Tibial nerve (tissue), 4 donors: ENCODE measurements around the gene RNF13. TPM values are rescaled to one million over a fixed set of nuclear protein-coding genes. Genes with fewer than 3 reads are reported as not detected.
"Not testable (repeated sequence)": the region's sequence is repeated elsewhere in the genome, so short reads cannot be mapped to it uniquely, and the experiment has no call there.

Experiments used
- DNase-seq, 2 donors: peaks; one replicate each; pipeline ENCODE4 v3.0.0-alpha.2; 2019; ENCODE audit warnings: low spot score in 2 of 2
- H3K27ac ChIP-seq, 4 donors: fragments of 200-600 bp; sonication (generic) in 3 of 4; one replicate each; pipeline ENCODE4 v1.5.1; 2017 to 2019; ENCODE audit warnings: mild to moderate bottlenecking in 1 of 4
- H3K27me3 ChIP-seq, 2 donors: fragments of 200-600 bp; sonication (generic) in 1 of 2; one replicate each; pipeline versions ENCODE4 v1.5.1 to v1.6.0; 2017 to 2019
- H3K36me3 ChIP-seq, 3 donors: fragments of 200-600 bp; sonication (generic); one replicate each; pipeline ENCODE4 v1.5.1; 2018 to 2019
- H3K4me1 ChIP-seq, 4 donors: fragments of 200-600 bp; sonication (generic) in 3 of 4; one replicate each; pipeline ENCODE4 v1.5.1; 2017 to 2019
- H3K4me3 ChIP-seq, 4 donors: fragments of 200-600 bp; sonication (generic) in 3 of 4; one replicate each; pipeline ENCODE4 v1.5.1; 2017 to 2019; ENCODE audit warnings: mild to moderate bottlenecking in 1 of 4, moderate library complexity in 1 of 4
- H3K9me3 ChIP-seq, 4 donors: fragments of 200-600 bp; sonication (generic) in 3 of 4; one replicate each; pipeline ENCODE4 v1.5.1; 2017 to 2019
- CTCF ChIP-seq, 5 experiments: fragments of 200-600 bp in 3 of 5; fragments of 450-650 bp in 2 of 5; sonication (generic) in 3 of 5; IDR thresholded peaks; one replicate each; pipeline ENCODE4 v1.5.1; 2016 to 2019; ENCODE audit warnings: antibody characterized with exemption in 5 of 5, mild to moderate bottlenecking in 3 of 5, moderate library complexity in 2 of 5
- EP300 ChIP-seq, 2 donors: sonication (generic); formaldehyde crosslinking; IDR thresholded peaks; one replicate each; pipeline ENCODE4 v1.6.1; 2017; ENCODE audit warnings: antibody characterized with exemption in 2 of 2, mild to moderate bottlenecking in 1 of 2
- POLR2A ChIP-seq, 2 donors: fragments of 450-650 bp; IDR thresholded peaks; one replicate each; pipeline ENCODE4 v1.6.1; 2017; ENCODE audit warnings: antibody characterized with exemption in 2 of 2, mild to moderate bottlenecking in 2 of 2, moderate library complexity in 2 of 2
- WGBS, 2 donors: methylation state at CpG; one replicate each; pipeline ENCODE4 v1.1.5; 2018; 5-methylcytosine and 5-hydroxymethylcytosine counted together
- total RNA-seq, 4 donors: library from RNA; depleted of rRNA; stranded (reverse); fragments of >200 nt; gene quantifications; one replicate each; pipeline ENCODE4 v1.1.0, GENCODE V29; 2016

RNF13 gene
- total RNA-seq, 4 donors from 2014 or later, result 107 to 142 (median 128) TPM

GRCh38 chr3:149942409-149942808, 129.4 kb downstream of the RNF13 start:
- H3K27me3 ChIP-seq, result no peaks in the 10 kb centered on the region
- peaks cover 0 to 22% (median 0%) of the 10 kb centered on the region in 4 donors for H3K9me3 ChIP-seq
- no peak for DNase-seq
- peaks cover 0 to 39% (median 0%) of the 10 kb centered on the region in 3 donors for H3K36me3 ChIP-seq
- peaks cover 0 to 10% (median 0%) of the 10 kb centered on the region in 4 donors for H3K4me1 ChIP-seq
- TF ChIP-seq CTCF (IDR thresholded peaks at IDR 0.05), result no peak
- TF ChIP-seq EP300 (IDR thresholded peaks at IDR 0.05), result no peak
- TF ChIP-seq POLR2A (IDR thresholded peaks at IDR 0.05), result no peak
- no peak overlapping the region for H3K27ac ChIP-seq
- no peak overlapping the region for H3K4me3 ChIP-seq

GRCh38 chr3:149943966-149944365, 131.0 kb downstream of the RNF13 start:
- H3K4me1 ChIP-seq, H3K27ac ChIP-seq, H3K4me3 ChIP-seq, H3K27me3 ChIP-seq, DNase-seq: not testable (repeated sequence)
- 98% methylated on average over 3 of the region's 3 CpGs for WGBS, 2 donors
- Histone ChIP-seq H3K36me3 (peaks cover 0 to 44% (median 0%) of the 10 kb centered on the region in 3 donors), H3K9me3 (peaks cover 0 to 22% (median 0%) of the 10 kb centered on the region in 4 donors)

- Histone ChIP-seq H3K27ac (no peak overlapping the region), H3K27me3 (no peaks in the 10 kb centered on the region), H3K36me3 (peaks cover 0 to 55% (median 0%) of the 10 kb centered on the region in 3 donors), H3K9me3 (peaks cover 0 to 22% (median 0%) of the 10 kb centered on the region in 4 donors), H3K4me1 (peaks cover 0 to 6% (median 0%) of the 10 kb centered on the region in 4 donors), H3K4me3 (no peak overlapping the region)
- TF ChIP-seq POLR2A (IDR thresholded peaks at IDR 0.05) (no peak), EP300 (IDR thresholded peaks at IDR 0.05) (no peak), CTCF (IDR thresholded peaks at IDR 0.05) (no peak)
- no peak for DNase-seq
- 94 to 97% methylated on average over 7 of the region's 7 CpGs for WGBS, 2 donors
Measured at GRCh38 chr3:149947231-149947630, 134.2 kb downstream of the RNF13 start.

GRCh38 chr3:149949181-149949580, 136.2 kb downstream of the RNF13 start:
- peaks cover 0 to 45% (median 0%) of the 10 kb centered on the region in 3 donors for H3K36me3 ChIP-seq
- DNase-seq, result no peak
- 80 to 92% methylated on average over 2 of the region's 2 CpGs for WGBS, 2 donors

GRCh38 chr3:149954812-149955211, 141.8 kb downstream of the RNF13 start:
- WGBS, 2 donors, result 12 to 20% methylated on average over 1 of the region's 1 CpG
- H3K36me3 ChIP-seq, result peaks cover 0 to 21% (median 0%) of the 10 kb centered on the region in 3 donors
- H3K27me3 ChIP-seq, result no peaks in the 10 kb centered on the region
- H3K4me1 ChIP-seq, result peaks cover 0 to 36% (median 8%) of the 10 kb centered on the region in 4 donors
- TF ChIP-seq CTCF (IDR thresholded peaks at IDR 0.05) (no peak), POLR2A (IDR thresholded peaks at IDR 0.05) (no peak), EP300 (IDR thresholded peaks at IDR 0.05) (no peak)
- H3K27ac ChIP-seq, result no peak overlapping the region
- H3K4me3 ChIP-seq, result no peak overlapping the region
- DNase-seq, result no peak
- no peaks in the 10 kb centered on the region for H3K9me3 ChIP-seq

More at GRCh38 chr3:149949181-149949580, 136.2 kb downstream of the RNF13 start:
- H3K27me3 ChIP-seq, result no peaks in the 10 kb centered on the region
- H3K27ac ChIP-seq, result no peak overlapping the region
- peaks cover 0 to 20% (median 4%) of the 10 kb centered on the region in 4 donors for H3K4me1 ChIP-seq
- no peak for TF ChIP-seq POLR2A (IDR thresholded peaks at IDR 0.05)
- no peak for TF ChIP-seq EP300 (IDR thresholded peaks at IDR 0.05)
- TF ChIP-seq CTCF (IDR thresholded peaks at IDR 0.05), result no peak
- peaks cover 0 to 12% (median 0%) of the 10 kb centered on the region in 4 donors for H3K9me3 ChIP-seq
- no peak overlapping the region for H3K4me3 ChIP-seq

- 48 to 51% methylated on average over 2 of the region's 2 CpGs for whole genome bisulfite sequencing, 2 donors
- no peak overlapping the region for H3K4me3 ChIP-seq
- H3K27ac ChIP-seq, result peak overlapping the region in 1 of 4 donors; percentile 6
- H3K36me3 ChIP-seq, result peaks cover 0 to 21% (median 0%) of the 10 kb centered on the region in 3 donors
- H3K27me3 ChIP-seq, result no peaks in the 10 kb centered on the region
- peaks cover 0 to 36% (median 8%) of the 10 kb centered on the region in 4 donors for H3K4me1 ChIP-seq
- no peaks in the 10 kb centered on the region for H3K9me3 ChIP-seq
- DNase-seq, result no peak
- TF ChIP-seq EP300 (IDR thresholded peaks at IDR 0.05), result no peak
- TF ChIP-seq POLR2A (IDR thresholded peaks at IDR 0.05), result no peak
- TF ChIP-seq CTCF (IDR thresholded peaks at IDR 0.05), result no peak
Measured at GRCh38 chr3:149955449-149955848, 142.4 kb downstream of the RNF13 start.
